Transverse colon (tissue), 3 donors: Measurements from ENCODE around the gene UNC5CL.

ENCODE experiments used
- CTCF ChIP-seq, 5 experiments: fragments of 200-600 bp in 3 of 5; fragments of 450-650 bp in 2 of 5; sonication (generic) in 3 of 5; IDR thresholded peaks; 1 replicate in 2 of 5; 2 replicates in 3 of 5; pipeline ENCODE4 v1.5.1; 2016 to 2017; ENCODE audit warnings: antibody characterized with exemption in 5 of 5, inconsistent platforms in 3 of 5, mild to moderate bottlenecking in 2 of 5, moderate library complexity in 1 of 5
- POLR2A ChIP-seq: fragments of 450-650 bp; IDR thresholded peaks from one replicate; pipeline ENCODE4 v1.6.1; 2016; ENCODE audit warnings: antibody characterized with exemption, mild to moderate bottlenecking, moderate library complexity

GRCh38 chr6:41062056-41062455 is 23.0 kb upstream of the UNC5CL start:
- no peak for TF ChIP-seq CTCF (IDR thresholded peaks at IDR 0.05)
- TF ChIP-seq POLR2A, result no peak
